GM12878 (cell line): ENCODE results near the gene ATP6V0E1. TPM values are rescaled to one million over a fixed set of nuclear protein-coding genes. Genes with fewer than 3 reads are reported as not detected.

Experiments
- ATAC-seq: fragments of 200-7000 bp; cut with Tn5 transposase; 3 replicates; pipeline ENCODE4 v1.9.1; 2020; ENCODE audit warnings: mild to moderate bottlenecking, moderate library complexity
- BruUV-seq: library from RNA; stranded (reverse); fragments of 400-500 nt; replicated peaks from 2 replicates; lab custom pipeline; 2021; lab: Mats Ljungman, UMichigan
- CTCF ChIA-PET: fragments of 300-600 bp; sonication (Branson Sonifier 250); formaldehyde crosslinking; extraction: SDS; loops from one replicate; lab custom pipeline; 2021; ENCODE audit warnings: inconsistent platforms; lab: Yijun Ruan, JAX
- POLR2A ChIA-PET: fragments of 350-600 bp; formaldehyde crosslinking; extraction: SDS; loops from one replicate; lab custom pipeline; 2021; ENCODE audit warnings: inconsistent platforms; lab: Charles Lee
- RAD21 ChIA-PET: fragments of 300-600 bp; sonication (Branson Sonifier 250); formaldehyde crosslinking; loops from one replicate; lab custom pipeline; 2023; ENCODE audit warnings: antibody characterized with exemption; ENCODE audit not compliant: unreplicated experiment; lab: Charles Lee
- SMC1A ChIA-PET: fragments of 300-600 bp; sonication (Branson Sonifier 250); formaldehyde crosslinking; loops from one replicate; lab custom pipeline; 2023; ENCODE audit not compliant: unreplicated experiment, uncharacterized antibody; lab: Charles Lee
- DNase-seq: peaks from one replicate; pipeline ENCODE4 v3.0.0-alpha.2; 2011; ENCODE audit warnings: low read depth, low spot score
- FAIRE-seq: peaks from 3 replicates; lab custom pipeline; 2011; peaks lifted over from hg19 to GRCh38; lab: Jason Lieb, UNC
- H2AFZ ChIP-seq: 2 replicates; pipeline ENCODE4 v1.6.0; 2011; ENCODE audit warnings: low read depth, low read length, control low read depth; ENCODE audit not compliant: control insufficient read depth
- H3K27ac ChIP-seq: 2 replicates; pipeline ENCODE4 v1.5.1; 2011; ENCODE audit warnings: control low read depth; ENCODE audit not compliant: control insufficient read depth, insufficient read depth
- H3K27me3 ChIP-seq, 2 experiments: replicated peaks in 1 of 2; 2 replicates each; pipeline versions ENCODE4 v1.6.0 to v1.6.1; 2011; ENCODE audit warnings: low read length in 1 of 2; ENCODE audit not compliant: control insufficient read depth in 2 of 2, insufficient read depth in 2 of 2
- H3K36me3 ChIP-seq, 2 experiments: 2 replicates each; pipeline ENCODE4 v1.5.1; 2011; ENCODE audit warnings: low read length in 1 of 2; ENCODE audit not compliant: control insufficient read depth in 2 of 2, insufficient read depth in 2 of 2
- H3K4me1 ChIP-seq: 2 replicates; pipeline ENCODE4 v1.6.1; 2011; ENCODE audit warnings: mild to moderate bottlenecking, low read length, moderate library complexity, mixed read lengths; ENCODE audit not compliant: control insufficient read depth, insufficient read depth
- H3K4me2 ChIP-seq: 2 replicates; pipeline ENCODE4 v1.6.0; 2011; ENCODE audit warnings: control low read depth; ENCODE audit not compliant: control insufficient read depth, insufficient read depth
- H3K4me3 ChIP-seq: fragments of 200-600 bp; sonication (generic); 2 replicates; pipeline ENCODE4 v1.5.1; 2016
- H3K79me2 ChIP-seq: 2 replicates; pipeline ENCODE4 v1.6.0; 2011; ENCODE audit warnings: low read length; ENCODE audit not compliant: control insufficient read depth, insufficient read depth
- H3K9ac ChIP-seq: 2 replicates; pipeline ENCODE4 v1.8.0; 2011; ENCODE audit warnings: low read length, control low read depth, mixed read lengths; ENCODE audit not compliant: control insufficient read depth, insufficient read depth
- H3K9me3 ChIP-seq: replicated peaks from 3 replicates; pipeline ENCODE4 v1.5.1; 2011; ENCODE audit warnings: mild to moderate bottlenecking, low read length; ENCODE audit not compliant: control insufficient read depth, insufficient read depth
- H4K20me1 ChIP-seq: 2 replicates; pipeline ENCODE4 v1.6.0; 2011; ENCODE audit not compliant: control insufficient read depth, insufficient read depth
- HDAC6 ChIP-seq: fragments of 200-600 bp; sonication (generic); IDR thresholded peaks from one replicate; pipeline ENCODE4 v1.8.0; 2017; ENCODE audit warnings: antibody characterized with exemption; ENCODE audit not compliant: unreplicated experiment
- IKZF1 ChIP-seq: fragments of 450-650 bp; conservative IDR thresholded peaks from 2 replicates; pipeline ENCODE4 v1.6.1; 2017; ENCODE audit warnings: antibody characterized with exemption, mild to moderate bottlenecking
- JUND ChIP-seq: IDR thresholded peaks from 2 replicates; pipeline ENCODE4 v1.6.1; 2012; ENCODE audit warnings: low read depth, mild to moderate bottlenecking, low read length, improper control_type of control experiment, moderate library complexity
- KAT2A ChIP-seq: conservative IDR thresholded peaks from 2 replicates; pipeline ENCODE4 v1.6.1; 2011; ENCODE audit warnings: low read depth, low read length; ENCODE audit not compliant: control insufficient read depth
- MEF2A ChIP-seq: IDR thresholded peaks from 2 replicates; pipeline ENCODE4 v1.6.1; 2011; ENCODE audit warnings: low read depth, mild to moderate bottlenecking, low read length, moderate library complexity; ENCODE audit not compliant: insufficient read depth
- NR2C2 ChIP-seq: IDR thresholded peaks from 2 replicates; pipeline ENCODE4 v1.6.1; 2011; ENCODE audit warnings: borderline replicate concordance, low read depth; ENCODE audit not compliant: control insufficient read depth, insufficient read length
- STAT3 ChIP-seq: IDR thresholded peaks from 2 replicates; pipeline ENCODE4 v1.6.1; 2011; ENCODE audit warnings: low read depth, low read length, improper control_type of control experiment
- TARDBP ChIP-seq: IDR thresholded peaks from 2 replicates; pipeline ENCODE4 v1.6.1; 2016; ENCODE audit warnings: borderline replicate concordance
- ZNF384 ChIP-seq: IDR thresholded peaks from 2 replicates; pipeline ENCODE4 v1.6.1; 2012; ENCODE audit warnings: low read depth, mild to moderate bottlenecking, low read length, improper control_type of control experiment, borderline replicate concordance
- ZZZ3 ChIP-seq: IDR thresholded peaks from 2 replicates; pipeline ENCODE4 v1.6.1; 2011; ENCODE audit warnings: low read depth; ENCODE audit not compliant: control insufficient read depth, insufficient read length
- WGBS: methylation state at CpG from one replicate; pipeline ENCODE4 v1.1.6; 2016; ENCODE audit warnings: low lambda C conversion rate; ENCODE audit not compliant: insufficient replicate concordance, insufficient coverage; ENCODE audit errors: missing lambda C conversion rate; 5-methylcytosine and 5-hydroxymethylcytosine counted together
- in situ Hi-C: fragments of 300-500 bp; cut with MboI; formaldehyde crosslinking; loops from 9 replicates; pipeline ENCODE4 v1.14.3; 2018; ENCODE audit warnings: mixed read lengths
- intact Hi-C: fragments of 100-400 bp; cut with micrococcal nuclease; formaldehyde crosslinking; loops from one replicate; pipeline ENCODE4 v1.14.2; 2022; ENCODE audit not compliant: unreplicated experiment
- polyA plus RNA-seq, 11 experiments: library from polyadenylated mRNA; depleted of rRNA in 4 of 11; unstranded in 6 of 11; stranded (reverse) in 5 of 11; fragments of >200 nt; fragmentation: Nextera tagmentation in 4 of 11; fragmentation: Illumina TruSeq in 1 of 11; extraction: Ambion mirVana in 4 of 11; extraction: Trizol in 1 of 11; gene quantifications; 1 replicate in 1 of 11; 2 replicates in 10 of 11; pipeline versions ENCODE4 v1.2.1 to v1.2.3, GENCODE V29; 2011 to 2016; ENCODE audit warnings: inconsistent platforms in 2 of 11, missing spikeins in 2 of 11, low read depth in 1 of 11
- total RNA-seq, 4 experiments: library from RNA; depleted of rRNA in 3 of 4; stranded (reverse); fragments of >200 nt in 3 of 4; fragmentation: Illumina TruSeq in 1 of 4; extraction: Trizol in 1 of 4; gene quantifications; 2 replicates each; pipeline versions ENCODE4 v1.2.1 to v1.2.3, GENCODE V29; 2013 to 2021
- TF ChIP-seq, protein P1 (sequence below): fragments of 450-650 bp; IDR thresholded peaks from 2 replicates; pipeline ENCODE4 v1.6.1; 2016; ENCODE audit warnings: mild to moderate bottlenecking, moderate library complexity, borderline replicate concordance
- TF ChIP-seq, protein P2 (sequence below): fragments of 450-650 bp; IDR thresholded peaks from 2 replicates; pipeline ENCODE4 v1.6.1; 2017; ENCODE audit warnings: mild to moderate bottlenecking, low read depth, inconsistent platforms; ENCODE audit not compliant: poor library complexity, severe bottlenecking

The ATP6V0E1 gene
- total and polyA plus RNA-seq, 10 of the 15 experiments (the other 5 are each of a cell fraction or from before 2014, with no cell fraction given), result 143 to 787 (median 306) TPM

DNA sequence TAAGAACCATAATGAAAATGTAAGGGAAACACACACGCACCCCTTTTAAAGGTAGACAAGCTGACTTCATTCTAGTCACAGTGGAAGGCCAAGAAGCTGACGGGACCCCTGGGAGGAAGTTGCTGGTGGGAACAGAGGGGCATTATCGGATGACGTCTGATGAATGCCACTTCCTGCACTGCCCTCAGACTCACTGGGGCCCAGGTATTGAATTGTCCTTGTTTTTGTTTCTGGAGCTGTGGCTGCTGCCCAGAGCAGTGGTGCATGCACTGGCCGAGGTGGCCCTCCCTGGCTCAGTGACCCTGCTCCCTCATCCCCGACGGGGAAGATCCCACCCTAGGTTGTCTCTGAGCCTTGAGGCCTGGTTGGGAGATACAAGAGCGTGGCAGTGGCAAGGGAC, 39.7 kb upstream of the ATP6V0E1 start:
- Histone ChIP-seq H3K79me2 (no peaks in the 10 kb centered on the region), H4K20me1 (no peaks in the 10 kb centered on the region), H3K9ac (no peak overlapping the region), H3K36me3 (peaks cover 5 to 6% of the 10 kb centered on the region in 2 experiments; a peak in 2 of 4 replicates), H3K4me1 (no peaks in the 10 kb centered on the region), H2AFZ (no peak overlapping the region), H3K27ac (no peak overlapping the region), H3K4me2 (no peak overlapping the region), H3K9me3 (no peaks in the 10 kb centered on the region), H3K4me3 (no peak overlapping the region)
- ChIA-PET SMC1A (interaction anchor here (0.7 kb wide), 1 partner anchor 239 kb away, joined by 3 read pairs; no protein-coding TSS in a partner anchor), CTCF (no interaction called here), POLR2A (no interaction called here)
- in situ Hi-C loops (no loop called here), intact Hi-C loops (no loop called here)
- BruUV-seq, result no TSS peak
- WGBS, result 74% methylated on average over 8 of the region's 8 CpGs
- FAIRE-seq (no peak), DNase-seq (no peak)
- TF ChIP-seq JUND (no peak), STAT3 (no peak), TARDBP (no peak), ZNF384 (no peak)
- TF ChIP-seq, all 136 proteins: peak for 0
- ATAC-seq, result no peak
- RAD21 ChIA-PET, result no interaction called here
- no peaks in the 10 kb centered on the region for H3K27me3 ChIP-seq

DNA sequence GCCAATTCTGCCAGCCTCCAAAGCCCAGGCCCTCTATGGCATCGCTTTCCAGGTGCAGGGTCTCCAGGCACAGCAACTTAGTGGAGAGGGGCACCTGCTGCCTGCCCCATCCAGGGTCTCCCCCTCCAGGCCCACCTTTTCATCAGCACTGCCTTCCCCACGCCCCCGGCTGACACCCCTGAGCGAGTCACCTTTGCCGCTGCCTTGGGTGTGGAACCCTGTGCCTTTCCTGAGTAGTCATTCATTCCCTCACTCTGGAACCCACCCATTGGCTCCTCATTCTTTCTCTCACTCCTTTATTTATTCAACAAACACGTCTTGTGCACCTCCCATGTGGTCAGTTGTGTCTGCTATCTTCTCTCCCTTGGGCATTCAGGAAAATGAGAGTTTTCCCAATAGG, 38.8 kb upstream of the ATP6V0E1 start:
- Histone ChIP-seq H3K9ac (no peak overlapping the region), H3K27ac (no peak overlapping the region), H2AFZ (no peak overlapping the region), H3K9me3 (no peaks in the 10 kb centered on the region), H4K20me1 (no peaks in the 10 kb centered on the region), H3K79me2 (no peaks in the 10 kb centered on the region), H3K4me2 (no peak overlapping the region), H3K4me3 (no peak overlapping the region), H3K36me3 (peaks cover 1 to 4% of the 10 kb centered on the region in 2 experiments; a peak in 2 of 4 replicates), H3K27me3 (no peaks in the 10 kb centered on the region), H3K4me1 (no peaks in the 10 kb centered on the region)
- no TSS peak for BruUV-seq
- DNase-seq (no peak), ATAC-seq (no peak), FAIRE-seq (no peak)
- RAD21 ChIA-PET, result no interaction called here
- in situ Hi-C loops, result no loop called here
- intact Hi-C loops, result no loop called here
- WGBS, result 85% methylated on average over 6 of the region's 6 CpGs
- SMC1A ChIA-PET, result no interaction called here
- CTCF ChIA-PET, result no interaction called here
- POLR2A ChIA-PET, result no interaction called here
- TF ChIP-seq, protein P1, sequence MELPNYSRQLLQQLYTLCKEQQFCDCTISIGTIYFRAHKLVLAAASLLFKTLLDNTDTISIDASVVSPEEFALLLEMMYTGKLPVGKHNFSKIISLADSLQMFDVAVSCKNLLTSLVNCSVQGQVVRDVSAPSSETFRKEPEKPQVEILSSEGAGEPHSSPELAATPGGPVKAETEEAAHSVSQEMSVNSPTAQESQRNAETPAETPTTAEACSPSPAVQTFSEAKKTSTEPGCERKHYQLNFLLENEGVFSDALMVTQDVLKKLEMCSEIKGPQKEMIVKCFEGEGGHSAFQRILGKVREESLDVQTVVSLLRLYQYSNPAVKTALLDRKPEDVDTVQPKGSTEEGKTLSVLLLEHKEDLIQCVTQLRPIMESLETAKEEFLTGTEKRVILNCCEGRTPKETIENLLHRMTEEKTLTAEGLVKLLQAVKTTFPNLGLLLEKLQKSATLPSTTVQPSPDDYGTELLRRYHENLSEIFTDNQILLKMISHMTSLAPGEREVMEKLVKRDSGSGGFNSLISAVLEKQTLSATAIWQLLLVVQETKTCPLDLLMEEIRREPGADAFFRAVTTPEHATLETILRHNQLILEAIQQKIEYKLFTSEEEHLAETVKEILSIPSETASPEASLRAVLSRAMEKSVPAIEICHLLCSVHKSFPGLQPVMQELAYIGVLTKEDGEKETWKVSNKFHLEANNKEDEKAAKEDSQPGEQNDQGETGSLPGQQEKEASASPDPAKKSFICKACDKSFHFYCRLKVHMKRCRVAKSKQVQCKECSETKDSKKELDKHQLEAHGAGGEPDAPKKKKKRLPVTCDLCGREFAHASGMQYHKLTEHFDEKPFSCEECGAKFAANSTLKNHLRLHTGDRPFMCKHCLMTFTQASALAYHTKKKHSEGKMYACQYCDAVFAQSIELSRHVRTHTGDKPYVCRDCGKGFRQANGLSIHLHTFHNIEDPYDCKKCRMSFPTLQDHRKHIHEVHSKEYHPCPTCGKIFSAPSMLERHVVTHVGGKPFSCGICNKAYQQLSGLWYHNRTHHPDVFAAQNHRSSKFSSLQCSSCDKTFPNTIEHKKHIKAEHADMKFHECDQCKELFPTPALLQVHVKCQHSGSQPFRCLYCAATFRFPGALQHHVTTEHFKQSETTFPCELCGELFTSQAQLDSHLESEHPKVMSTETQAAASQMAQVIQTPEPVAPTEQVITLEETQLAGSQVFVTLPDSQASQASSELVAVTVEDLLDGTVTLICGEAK, result no peak
- no peak for TF ChIP-seq IKZF1
- no peak for TF ChIP-seq MEF2A
- TF ChIP-seq, protein P2, sequence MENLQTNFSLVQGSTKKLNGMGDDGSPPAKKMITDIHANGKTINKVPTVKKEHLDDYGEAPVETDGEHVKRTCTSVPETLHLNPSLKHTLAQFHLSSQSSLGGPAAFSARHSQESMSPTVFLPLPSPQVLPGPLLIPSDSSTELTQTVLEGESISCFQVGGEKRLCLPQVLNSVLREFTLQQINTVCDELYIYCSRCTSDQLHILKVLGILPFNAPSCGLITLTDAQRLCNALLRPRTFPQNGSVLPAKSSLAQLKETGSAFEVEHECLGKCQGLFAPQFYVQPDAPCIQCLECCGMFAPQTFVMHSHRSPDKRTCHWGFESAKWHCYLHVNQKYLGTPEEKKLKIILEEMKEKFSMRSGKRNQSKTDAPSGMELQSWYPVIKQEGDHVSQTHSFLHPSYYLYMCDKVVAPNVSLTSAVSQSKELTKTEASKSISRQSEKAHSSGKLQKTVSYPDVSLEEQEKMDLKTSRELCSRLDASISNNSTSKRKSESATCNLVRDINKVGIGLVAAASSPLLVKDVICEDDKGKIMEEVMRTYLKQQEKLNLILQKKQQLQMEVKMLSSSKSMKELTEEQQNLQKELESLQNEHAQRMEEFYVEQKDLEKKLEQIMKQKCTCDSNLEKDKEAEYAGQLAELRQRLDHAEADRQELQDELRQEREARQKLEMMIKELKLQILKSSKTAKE, result no peak
- TF ChIP-seq HDAC6, result no peak
- TF ChIP-seq NR2C2, result no peak
- TF ChIP-seq ZZZ3, result no peak
- TF ChIP-seq KAT2A, result no peak
